DND-41 (cell line): ENCODE measurements around the gene TM4SF5.

Experiments used
- ATAC-seq: fragments of 200-7000 bp; cut with Tn5 transposase; 3 replicates; pipeline ENCODE4 v1.9.1; 2021; ENCODE audit warnings: low read depth; ENCODE audit not compliant: insufficient read depth
- DNase-seq: peaks from one replicate; pipeline ENCODE4 v3.0.0-alpha.2; 2020
- H2AFZ ChIP-seq: 2 replicates; pipeline ENCODE4 v1.6.0; 2012; ENCODE audit warnings: low read depth, low read length
- H3K27ac ChIP-seq: 2 replicates; pipeline ENCODE4 v1.5.1; 2012; ENCODE audit warnings: low read length, inconsistent platforms
- H3K27me3 ChIP-seq: fragments of 200-600 bp; sonication (generic); 2 replicates; pipeline ENCODE4 v1.6.0; 2012; ENCODE audit warnings: low read length, mild to moderate bottlenecking, inconsistent platforms; ENCODE audit not compliant: insufficient read depth, poor library complexity
- H3K36me3 ChIP-seq: 2 replicates; pipeline ENCODE4 v1.5.1; 2012; ENCODE audit warnings: low read length, inconsistent platforms; ENCODE audit not compliant: insufficient read depth
- H3K4me1 ChIP-seq: 2 replicates; pipeline ENCODE4 v1.5.1; 2012; ENCODE audit warnings: mild to moderate bottlenecking, low read length; ENCODE audit not compliant: insufficient read depth
- H3K4me2 ChIP-seq: 2 replicates; pipeline ENCODE4 v1.6.0; 2012; ENCODE audit warnings: mild to moderate bottlenecking, moderate library complexity, low read length, inconsistent platforms; ENCODE audit not compliant: insufficient read depth
- H3K4me3 ChIP-seq, 2 experiments: fragments of 200-600 bp in 1 of 2; shearing (Covaris generic) in 1 of 2; 2 replicates each; pipeline ENCODE4 v1.5.1; 2012 to 2016; ENCODE audit warnings: inconsistent platforms in 2 of 2, low read length in 2 of 2, mild to moderate bottlenecking in 2 of 2, low read depth in 1 of 2, moderate library complexity in 1 of 2
- H3K79me2 ChIP-seq: 2 replicates; pipeline ENCODE4 v1.6.0; 2012; ENCODE audit warnings: low read length, inconsistent platforms; ENCODE audit not compliant: insufficient read depth
- H3K9ac ChIP-seq: 2 replicates; pipeline ENCODE4 v1.6.0; 2012; ENCODE audit warnings: low read depth, mild to moderate bottlenecking, inconsistent platforms, low read length, moderate library complexity
- H3K9me3 ChIP-seq: 2 replicates; pipeline ENCODE4 v1.5.1; 2012; ENCODE audit warnings: low read length, moderate library complexity, mild to moderate bottlenecking, inconsistent platforms; ENCODE audit not compliant: insufficient read depth, severe bottlenecking
- H4K20me1 ChIP-seq: 2 replicates; pipeline ENCODE4 v1.6.0; 2012; ENCODE audit warnings: low read length; ENCODE audit not compliant: insufficient read depth
- CTCF ChIP-seq: IDR thresholded peaks from 2 replicates; pipeline ENCODE4 v1.5.1; 2012; ENCODE audit warnings: borderline replicate concordance, low read length, moderate library complexity, mild to moderate bottlenecking; ENCODE audit not compliant: poor library complexity, severe bottlenecking; ENCODE audit errors: extremely low read depth
- EZH2 ChIP-seq: IDR thresholded peaks from 3 replicates; pipeline ENCODE4 v1.6.1; 2012; ENCODE audit warnings: borderline replicate concordance, low read depth, mild to moderate bottlenecking, moderate library complexity, low read length, inconsistent platforms; ENCODE audit not compliant: severe bottlenecking

The TM4SF5 gene

GRCh38 chr17:4789951-4790704, 18.4 kb downstream of the TM4SF5 start:
- Histone ChIP-seq H3K27ac (peak overlapping the region; percentile 62), H2AFZ (peak overlapping the region; percentile 96), H3K9ac (peak overlapping the region; percentile 89), H3K4me3 (peak overlapping the region; percentile 62 to 70), H4K20me1 (no peaks in the 10 kb centered on the region), H3K9me3 (no peaks in the 10 kb centered on the region), H3K79me2 (peaks cover 2% of the 10 kb centered on the region; the same call in 1 of the 2 replicates), H3K4me1 (peaks cover 20% of the 10 kb centered on the region), H3K4me2 (peak overlapping the region; percentile 98), H3K27me3 (no peaks in the 10 kb centered on the region), H3K36me3 (no peaks in the 10 kb centered on the region)
- DNase-seq (peak; percentile 79), ATAC-seq (peak; percentile 92)
- TF ChIP-seq CTCF (peak; percentile 80), EZH2 (no peak)

GRCh38 chr17:4790705-4791088, 19.0 kb downstream of the TM4SF5 start:
- H3K27ac ChIP-seq: peak overlapping the region; percentile 62

GRCh38 chr17:4795168-4795567, 23.5 kb downstream of the TM4SF5 start:
- H3K27ac ChIP-seq: no peak overlapping the region

More at GRCh38 chr17:4790705-4791088, 19.0 kb downstream of the TM4SF5 start:
- Histone ChIP-seq H2AFZ (peak overlapping the region; percentile 96), H3K9me3 (no peaks in the 10 kb centered on the region), H3K79me2 (peaks cover 2% of the 10 kb centered on the region; the same call in 1 of the 2 replicates), H3K9ac (peak overlapping the region; percentile 89), H4K20me1 (no peaks in the 10 kb centered on the region), H3K4me2 (peak overlapping the region; percentile 98), H3K36me3 (no peaks in the 10 kb centered on the region), H3K27me3 (no peaks in the 10 kb centered on the region), H3K4me3 (peak overlapping the region; percentile 62 to 70; a peak in 3 of 4 replicates), H3K4me1 (peaks cover 25% of the 10 kb centered on the region)
- DNase-seq (no peak), ATAC-seq (no peak)
- TF ChIP-seq CTCF: no peak
- TF ChIP-seq EZH2: no peak

More at GRCh38 chr17:4795168-4795567, 23.5 kb downstream of the TM4SF5 start:
- H2AFZ ChIP-seq: peak overlapping the region; percentile 60
- H3K9ac ChIP-seq: 0 out of 2 replicates have a peak overlapping the region, but pooled peaks have one; percentile 74
- H3K9me3 ChIP-seq: no peaks in the 10 kb centered on the region
- H3K27me3 ChIP-seq: no peaks in the 10 kb centered on the region
- DNase-seq (no peak), ATAC-seq (no peak)
- peaks cover 12% of the 10 kb centered on the region; the same call in 1 of the 2 replicates for H4K20me1 ChIP-seq
- peak overlapping the region in 1 of 2 experiments; percentile 69; a peak in 2 of 4 replicates for H3K4me3 ChIP-seq
- H3K79me2 ChIP-seq: peaks cover 21% of the 10 kb centered on the region
- H3K36me3 ChIP-seq: peaks cover 22% of the 10 kb centered on the region
- peak overlapping the region; percentile 40; the same call in 1 of the 2 replicates for H3K4me2 ChIP-seq
- TF ChIP-seq CTCF (no peak), EZH2 (no peak)
- peaks cover 29% of the 10 kb centered on the region for H3K4me1 ChIP-seq
